ENCODE data around the gene C1orf159.
"Not testable (repeated sequence)": the region's sequence is repeated elsewhere in the genome, so short reads cannot be mapped to it uniquely, and the experiment has no call there.

The C1orf159 gene

GRCh38 chr1:1148569-1148968 lies 32.7 kb upstream of the C1orf159 start:
- DNase-seq: no peak

DNA sequence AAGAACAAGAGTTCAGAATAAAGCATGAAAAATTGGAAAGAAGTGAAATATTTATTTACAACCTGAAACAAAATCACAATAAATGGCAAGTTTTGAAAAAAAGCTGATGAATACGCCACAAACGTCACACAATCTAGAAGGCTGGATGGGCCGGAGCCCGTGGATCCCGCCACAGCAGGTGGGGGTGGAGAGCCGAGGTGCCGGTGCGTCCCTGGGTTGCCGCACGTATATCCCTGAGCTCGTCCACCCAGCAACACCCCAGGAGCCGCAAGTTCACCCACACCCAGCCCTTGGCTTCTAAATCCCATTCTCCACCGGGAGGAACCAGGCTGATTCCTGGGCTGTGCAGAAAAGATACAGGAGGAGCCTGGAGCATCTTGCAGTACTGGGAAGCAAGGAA lies 32.2 kb upstream of the C1orf159 start:
- DNase-seq: no peak

- no peak for DNase-seq
Measured at GRCh38 chr1:1146596-1146995, 30.7 kb upstream of the C1orf159 start.

DNA sequence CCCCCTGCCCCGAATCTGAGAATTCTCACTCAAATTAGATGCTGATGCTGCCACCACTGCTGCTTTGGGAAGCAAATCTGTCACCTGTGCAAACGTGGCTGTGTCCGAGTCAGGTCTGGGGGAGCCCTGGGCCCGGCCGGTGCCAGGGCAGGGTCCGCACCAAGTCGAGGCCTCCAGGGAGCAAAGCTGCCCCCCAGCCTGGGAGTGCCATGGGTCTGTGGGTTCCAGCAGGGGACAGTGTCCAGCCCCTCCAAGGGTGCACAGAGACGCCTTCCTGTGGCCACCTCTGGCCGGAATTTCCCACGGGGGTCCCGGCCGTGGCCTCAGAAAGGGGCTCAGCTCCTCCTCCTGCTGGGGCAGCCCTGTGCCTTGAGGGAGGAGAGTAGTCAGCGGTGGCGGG lies 30.1 kb upstream of the C1orf159 start:
- DNase-seq: no peak

DNA sequence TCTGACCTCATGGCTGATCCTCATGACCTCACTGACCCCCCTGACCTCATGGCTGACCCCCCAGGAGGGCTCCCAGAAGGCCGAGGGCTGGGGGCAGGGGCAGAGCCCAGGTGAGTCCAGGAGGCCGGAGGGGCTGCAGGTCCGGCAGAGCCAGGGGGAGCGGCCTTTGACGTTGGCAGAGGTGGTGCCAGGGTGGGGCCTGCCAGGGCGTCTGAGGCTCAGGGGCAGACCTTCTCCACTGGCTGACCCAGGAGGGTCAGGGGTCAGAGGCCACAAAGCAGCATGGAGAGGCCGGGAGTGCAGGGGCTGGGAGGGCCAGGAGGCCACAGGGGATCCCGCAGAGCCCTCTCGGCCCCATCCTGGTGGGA lies 29.6 kb upstream of the C1orf159 start:
- DNase-seq: no peak

- DNase-seq: no peak
Measured at GRCh38 chr1:1144843-1145546, 29.1 kb upstream of the C1orf159 start.

GRCh38 chr1:1144122-1144842 lies 28.4 kb upstream of the C1orf159 start:
- no peak for DNase-seq

GRCh38 chr1:1143636-1144035 lies 27.7 kb upstream of the C1orf159 start:
- no peak for DNase-seq

GRCh38 chr1:1142844-1143243 lies 27.0 kb upstream of the C1orf159 start:
- no peak for DNase-seq

- not testable (repeated sequence) for DNase-seq
Measured at GRCh38 chr1:1142352-1142751, 26.5 kb upstream of the C1orf159 start.

DNA sequence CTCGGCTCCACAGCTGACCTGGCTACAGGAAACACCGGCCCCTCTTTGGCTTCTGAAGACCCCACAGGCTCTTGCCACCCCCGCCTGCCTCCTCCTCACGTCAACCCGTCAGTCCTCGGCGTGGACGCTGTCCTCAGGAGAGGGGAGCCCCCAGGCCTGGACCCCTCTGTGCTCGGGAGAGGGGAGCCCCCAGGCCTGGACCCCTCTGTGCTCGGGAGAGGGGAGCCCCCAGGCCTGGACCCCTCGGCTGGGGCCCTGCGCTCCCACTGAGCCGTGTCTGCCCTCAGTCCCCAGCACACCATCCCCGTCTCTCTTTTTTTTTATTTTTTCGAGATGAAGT lies 26.0 kb upstream of the C1orf159 start:
- DNase-seq: no peak

DNA sequence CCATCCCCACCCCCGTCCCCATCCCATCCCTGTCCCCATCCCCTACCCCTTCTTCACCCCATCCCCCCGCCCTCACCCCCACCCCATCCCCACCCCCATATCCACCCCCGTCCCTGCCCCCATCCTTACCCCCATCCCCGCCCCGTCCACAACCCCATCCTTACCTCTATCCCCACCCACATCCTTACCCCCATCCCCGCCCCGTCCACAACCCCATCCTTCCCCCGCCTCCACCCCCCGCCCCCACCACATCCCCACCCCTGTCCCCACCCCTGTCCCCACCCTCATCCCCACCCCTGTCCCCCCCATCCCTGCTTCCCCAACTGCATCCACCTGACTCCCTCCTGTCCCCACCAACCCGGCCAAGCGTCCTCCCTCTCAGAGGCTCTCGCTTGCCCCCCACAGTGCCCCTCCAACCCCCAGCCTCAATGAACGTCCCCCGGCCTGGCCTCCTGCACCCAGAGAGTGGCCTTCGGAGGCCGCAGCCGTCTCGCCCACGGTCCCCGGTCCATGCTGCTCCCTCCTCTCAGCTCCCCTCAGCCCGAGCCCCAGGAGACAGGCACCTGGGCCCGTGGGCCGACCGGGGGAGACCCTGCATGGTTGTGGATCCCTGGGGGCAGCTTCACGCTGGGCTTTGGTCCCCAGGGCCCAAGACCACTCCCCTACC lies 25.5 kb upstream of the C1orf159 start:
- DNase-seq: no peak

- no peak for DNase-seq
Measured at GRCh38 chr1:1140673-1141072, 24.8 kb upstream of the C1orf159 start.

- DNase-seq: no peak
Measured at GRCh38 chr1:1137256-1138045, 21.6 kb upstream of the C1orf159 start.

DNA sequence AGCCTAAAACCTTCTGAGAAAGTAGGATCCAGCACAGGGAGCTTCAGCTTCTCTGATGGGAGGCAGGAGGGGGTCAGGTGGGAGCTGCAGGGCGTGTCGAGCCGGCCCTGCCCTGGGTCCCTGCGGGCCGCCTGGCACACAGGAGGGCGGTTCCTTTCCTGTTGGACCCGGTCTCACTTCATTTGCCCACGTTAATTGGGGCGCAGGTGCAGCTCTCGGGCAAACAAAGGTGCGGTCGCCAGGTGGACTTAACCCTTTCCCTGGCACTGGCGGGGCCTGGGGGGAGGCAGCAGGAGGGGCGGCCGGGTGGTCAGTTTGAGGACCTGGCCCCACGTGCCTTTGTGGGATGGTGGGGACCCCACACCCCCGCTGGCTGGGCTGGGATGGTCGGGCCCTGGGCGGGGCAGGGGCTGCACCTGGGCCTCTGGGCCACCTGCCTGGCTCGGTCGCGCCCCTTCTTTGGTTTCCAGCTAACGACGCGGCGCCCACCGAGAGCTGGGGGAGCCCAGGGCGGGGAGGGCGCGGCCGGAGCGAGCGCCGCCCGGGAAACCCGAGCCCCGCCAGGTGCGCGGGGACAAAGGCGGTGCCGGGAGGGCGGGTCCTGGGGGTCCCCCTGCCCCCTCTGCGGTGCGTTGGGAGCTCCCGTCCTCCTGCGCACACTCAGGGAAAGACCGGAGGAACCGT lies 20.8 kb upstream of the C1orf159 start:
- no peak for DNase-seq

DNA sequence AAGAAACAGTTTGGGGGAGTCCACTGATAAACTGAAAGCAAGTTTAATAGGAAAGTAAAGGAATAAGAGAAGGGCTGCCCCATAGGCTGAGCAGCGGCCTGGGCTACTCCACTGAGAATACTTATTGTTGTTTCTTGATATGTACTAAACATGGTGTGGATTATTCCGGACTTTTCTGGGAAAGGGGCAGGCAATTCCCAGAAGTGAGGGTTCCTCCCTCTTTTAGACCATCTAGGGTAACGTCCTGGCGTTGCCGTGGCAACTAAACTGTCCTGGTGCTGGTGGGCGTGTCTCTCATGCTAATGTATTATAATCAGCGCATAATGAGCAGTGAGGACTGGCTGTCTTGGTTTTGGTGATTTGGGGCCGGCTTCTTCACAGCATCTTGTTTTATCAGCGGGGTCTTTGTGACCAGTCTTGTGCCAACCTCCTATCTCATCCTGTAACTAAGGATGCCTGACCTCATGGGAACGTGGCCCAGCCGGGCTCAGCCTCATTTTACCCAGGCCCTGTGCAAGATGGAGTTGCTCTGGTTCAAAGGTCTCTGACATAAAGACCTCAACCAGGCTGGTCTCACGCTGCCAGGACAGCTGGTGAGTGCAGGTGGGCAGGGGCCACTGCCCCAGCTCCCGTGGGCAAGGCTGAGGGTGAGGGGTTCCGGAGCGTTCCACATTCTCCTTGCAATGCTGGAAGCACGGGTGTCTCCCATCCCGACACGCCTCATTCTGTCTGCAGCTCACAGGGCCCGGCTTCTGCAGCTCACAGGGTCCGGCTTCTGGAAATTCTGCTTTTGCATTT lies 19.6 kb upstream of the C1orf159 start:
- no peak for DNase-seq

GRCh38 chr1:1134300-1134970 lies 18.5 kb upstream of the C1orf159 start:
- DNase-seq: no peak

DNA sequence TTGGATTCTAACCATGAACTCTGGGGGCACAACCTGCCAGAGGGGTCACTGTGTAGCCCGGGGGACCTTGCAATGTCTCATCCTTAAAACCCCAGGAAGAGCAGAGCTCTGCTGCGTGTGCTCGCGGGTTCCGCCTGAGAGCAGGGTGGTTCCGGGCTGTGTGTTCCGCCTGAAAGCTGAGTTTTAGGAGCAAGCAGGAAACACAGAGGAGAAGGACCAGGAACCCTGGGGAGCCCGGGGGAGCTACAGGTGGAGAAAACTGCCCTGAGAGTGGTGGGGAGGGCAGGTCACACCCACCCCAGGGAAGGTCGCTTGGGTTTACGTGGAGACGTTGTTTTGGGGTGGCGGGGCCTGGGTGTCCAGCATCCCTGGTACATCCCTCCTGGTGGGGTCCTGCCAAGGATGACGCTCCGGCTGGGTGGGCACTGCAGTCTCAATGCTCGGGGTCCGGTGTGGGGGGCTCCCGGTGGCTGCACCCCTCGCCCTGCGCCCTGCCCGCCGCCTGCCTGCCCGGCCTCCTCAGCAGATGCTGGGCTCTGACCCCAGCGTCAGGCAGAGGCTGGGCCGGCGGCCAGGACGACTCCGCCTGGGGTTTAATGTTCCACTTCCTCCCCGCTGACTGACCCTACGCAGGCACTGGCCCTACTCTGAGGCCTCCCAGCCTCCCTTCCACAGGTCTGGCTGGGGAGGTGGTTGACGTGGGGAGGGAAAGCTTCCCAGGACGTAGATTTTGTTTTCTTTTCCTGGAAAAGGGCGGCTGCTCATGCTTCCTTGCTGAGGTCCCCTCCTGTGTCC lies 17.3 kb upstream of the C1orf159 start:
- no peak for DNase-seq

DNA sequence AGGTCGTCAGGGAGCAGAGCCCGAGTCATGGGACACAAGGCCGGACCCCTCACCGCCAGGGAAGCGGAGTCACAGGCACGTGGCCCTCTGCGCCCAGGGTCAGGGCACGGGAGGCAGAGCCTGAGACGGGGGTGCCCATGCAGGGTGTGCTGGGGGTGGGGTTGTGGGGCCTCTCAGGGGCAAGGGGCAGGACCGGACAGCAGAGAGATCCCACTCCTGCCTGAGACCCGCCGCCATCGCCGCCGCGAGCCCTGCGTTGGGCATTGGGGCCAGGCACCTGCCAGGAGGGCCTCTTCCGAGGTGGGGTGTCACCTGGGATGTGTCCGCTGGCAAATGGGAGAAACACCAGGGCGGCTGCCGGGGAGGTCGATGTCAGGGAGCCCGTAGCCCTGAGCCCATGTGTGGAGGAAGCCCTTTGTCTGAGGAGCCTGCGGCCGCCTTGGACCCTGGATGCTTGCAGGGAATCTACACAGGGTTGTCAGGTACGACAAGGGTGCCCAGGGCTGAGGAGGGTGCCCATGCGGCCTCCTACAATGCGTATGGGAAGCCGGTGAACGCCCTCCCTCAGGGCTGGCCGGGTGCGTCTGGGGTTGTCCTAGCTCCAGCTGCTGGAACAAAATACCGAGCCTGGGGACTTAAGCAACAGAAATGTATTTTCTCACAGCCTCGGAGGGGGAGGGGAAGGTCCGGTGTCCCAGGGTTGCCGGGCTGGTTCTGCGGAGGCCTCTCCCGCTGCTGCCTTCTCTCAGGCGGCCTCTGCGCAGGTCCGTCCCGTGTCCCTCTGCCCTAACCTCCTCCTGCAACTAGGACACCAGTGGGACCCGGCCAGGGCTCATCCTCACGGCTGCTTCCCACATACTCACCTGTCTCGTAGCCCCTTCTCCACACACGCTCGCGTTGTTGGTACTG lies 16.4 kb upstream of the C1orf159 start:
- DNase-seq: no peak

Data from GOT3 (cell line).